Activated CD4-positive, alpha-beta T cell treated with anti-CD3 and anti-CD28 coated beads, Interleukin-2, amount 50 U/mL, for 24 hours (primary cell): ENCODE results near the gene NINL.

ENCODE experiments used
- DNase-seq, 2 donors: peaks; one replicate each; pipeline ENCODE4 v3.0.0-alpha.2; 2020; ENCODE audit warnings: low read depth in 1 of 2, low spot score in 1 of 2

Gene NINL

GRCh38 chr20:25465243-25466135 is 119.8 kb downstream of the NINL start:
- no peak for DNase-seq

GRCh38 chr20:25464501-25465242 is 120.7 kb downstream of the NINL start:
- no peak for DNase-seq

GRCh38 chr20:25461786-25462545 is 123.4 kb downstream of the NINL start:
- no peak for DNase-seq

- DNase-seq: no peak
Measured at GRCh38 chr20:25461281-25461650, 124.1 kb downstream of the NINL start.

GRCh38 chr20:25460566-25461280 is 124.6 kb downstream of the NINL start:
- no peak for DNase-seq

GRCh38 chr20:25459916-25460535 is 125.3 kb downstream of the NINL start:
- no peak for DNase-seq

GRCh38 chr20:25459111-25459830 is 126.1 kb downstream of the NINL start:
- DNase-seq: no peak

GRCh38 chr20:25457886-25458680 is 127.2 kb downstream of the NINL start:
- DNase-seq: no peak

GRCh38 chr20:25454153-25454900 is 131.0 kb downstream of the NINL start:
- DNase-seq: no peak

- DNase-seq: no peak
Measured at GRCh38 chr20:25453035-25453810, 132.1 kb downstream of the NINL start.

GRCh38 chr20:25452333-25452732 is 133.0 kb downstream of the NINL start:
- DNase-seq: no peak

- DNase-seq: no peak
Measured at GRCh38 chr20:25447671-25448070, 137.7 kb downstream of the NINL start.

- DNase-seq: no peak
Measured at GRCh38 chr20:25444556-25444955, 140.8 kb downstream of the NINL start.

- no peak for DNase-seq
Measured at GRCh38 chr20:25439328-25439727, 146.0 kb downstream of the NINL start.

GRCh38 chr20:25437153-25437581 is 148.2 kb downstream of the NINL start:
- no peak for DNase-seq

- no peak for DNase-seq
Measured at GRCh38 chr20:25424536-25424935, 160.8 kb downstream of the NINL start.

- no peak for DNase-seq
Measured at GRCh38 chr20:25422032-25422431, 163.3 kb downstream of the NINL start.

- no peak for DNase-seq
Measured at GRCh38 chr20:25421102-25421501, 164.2 kb downstream of the NINL start.
